NCI-H2029 treated with DMSO at 0.1 percent for 48 hours (cell line): ENCODE data around the gene FOXI1.

ENCODE experiments used
- DNase-seq: peaks from one replicate; lab custom pipeline; 2025; lab: John Stamatoyannopoulos, UW

Gene FOXI1

GRCh38 chr5:170150713-170151096, 45.0 kb downstream of the FOXI1 start:
- DNase-seq: no peak

GRCh38 chr5:170151097-170151831, 45.6 kb downstream of the FOXI1 start:
- DNase-seq: no peak

- DNase-seq: no peak
These were observed 47.1 kb downstream of the FOXI1 start for GRCh38 chr5:170152767-170153166.

- DNase-seq: peak; percentile 46
These were observed 48.6 kb downstream of the FOXI1 start for GRCh38 chr5:170154297-170154696.

GRCh38 chr5:170154744-170155143, 49.0 kb downstream of the FOXI1 start:
- no peak for DNase-seq

- no peak for DNase-seq
These were observed 50.1 kb downstream of the FOXI1 start for GRCh38 chr5:170155771-170156170.

- DNase-seq: no peak
These were observed 53.5 kb downstream of the FOXI1 start for GRCh38 chr5:170159101-170159698.
